C1 segment of cervical spinal cord (tissue), 14 donors: ENCODE measurements around the gene SPATA7.

ENCODE experiments used
- DNase-seq, 14 donors: peaks; one replicate each; lab custom pipeline; 2025; lab: John Stamatoyannopoulos, UW

SPATA7 gene

DNA sequence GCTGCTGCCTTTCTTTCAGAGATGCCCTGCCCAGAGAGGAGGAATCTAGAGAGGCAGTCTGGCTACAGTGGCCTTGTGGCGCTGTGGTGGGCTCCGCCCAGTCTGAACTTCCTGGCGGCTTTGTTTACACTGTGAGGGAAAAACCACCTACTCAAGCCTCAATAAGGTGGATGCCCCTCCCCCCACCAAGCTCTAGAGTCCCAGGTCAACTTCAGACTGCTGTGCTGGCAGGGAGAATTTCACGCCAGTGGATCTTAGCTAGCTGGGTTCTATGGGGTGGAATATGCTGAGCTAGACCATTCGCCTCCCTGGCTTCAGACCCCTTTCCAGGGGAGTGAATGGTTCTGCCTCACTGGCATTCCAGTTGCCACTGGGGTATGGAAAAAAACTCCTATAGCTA, 25.6 kb downstream of the SPATA7 start:
- DNase-seq = no peak

DNA sequence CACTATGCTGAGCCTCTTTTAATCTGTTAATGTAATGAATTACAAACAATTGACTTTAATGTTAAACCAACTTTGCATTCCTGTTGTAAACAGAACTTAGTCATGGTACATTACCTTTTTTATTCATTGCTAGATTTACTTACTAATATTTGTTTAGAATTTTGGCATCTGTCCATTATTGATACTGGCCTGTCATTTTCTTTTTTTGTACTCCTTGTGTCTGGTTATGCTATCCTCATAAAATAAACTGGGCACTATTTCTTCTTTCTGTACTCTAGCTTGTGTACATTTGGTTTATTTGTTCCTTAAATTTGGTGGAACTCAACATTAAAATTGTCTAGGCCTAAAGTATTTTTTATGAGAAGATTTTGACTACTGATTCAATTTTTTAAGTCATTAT, 32.1 kb downstream of the SPATA7 start:
- no peak for DNase-seq

DNA sequence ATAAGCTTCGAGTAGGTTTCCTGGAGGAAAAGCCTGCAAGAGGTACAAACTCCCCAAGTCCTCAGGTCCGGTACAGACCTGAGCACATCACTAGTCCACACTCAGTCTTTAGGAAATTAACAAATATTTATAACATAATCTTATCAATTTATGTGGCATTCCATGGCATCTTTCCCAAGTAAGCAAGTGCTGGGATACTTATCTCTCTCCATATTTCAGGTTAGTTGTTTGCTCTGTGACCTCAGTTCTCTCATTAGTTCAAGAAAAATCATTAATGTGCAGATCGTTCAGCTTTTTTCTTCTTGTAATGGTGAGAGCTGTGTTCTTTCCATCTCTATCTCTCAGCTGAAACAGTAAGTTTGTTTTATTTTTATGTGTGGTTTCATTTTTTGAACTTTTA, 34.7 kb downstream of the SPATA7 start:
- no peak for DNase-seq

DNA sequence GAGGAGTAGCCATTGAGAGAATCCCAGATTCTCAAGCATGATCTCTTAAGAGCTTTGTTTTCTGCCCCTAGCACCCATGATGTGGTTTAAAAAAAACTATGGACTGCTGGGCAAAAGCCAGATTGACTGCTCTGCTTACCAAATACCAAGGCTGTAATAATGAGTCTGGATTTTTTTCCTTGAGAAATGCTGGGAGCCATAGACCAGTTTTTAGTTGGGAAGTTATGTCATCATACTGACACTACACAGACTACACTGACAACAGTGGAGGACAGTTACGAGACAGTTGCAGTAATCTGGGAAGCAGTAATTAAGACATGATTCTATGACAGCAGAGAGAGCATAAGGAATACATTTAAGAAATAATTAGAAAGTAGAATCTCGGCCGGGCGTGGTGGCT, 35.8 kb downstream of the SPATA7 start:
- DNase-seq = no peak

DNA sequence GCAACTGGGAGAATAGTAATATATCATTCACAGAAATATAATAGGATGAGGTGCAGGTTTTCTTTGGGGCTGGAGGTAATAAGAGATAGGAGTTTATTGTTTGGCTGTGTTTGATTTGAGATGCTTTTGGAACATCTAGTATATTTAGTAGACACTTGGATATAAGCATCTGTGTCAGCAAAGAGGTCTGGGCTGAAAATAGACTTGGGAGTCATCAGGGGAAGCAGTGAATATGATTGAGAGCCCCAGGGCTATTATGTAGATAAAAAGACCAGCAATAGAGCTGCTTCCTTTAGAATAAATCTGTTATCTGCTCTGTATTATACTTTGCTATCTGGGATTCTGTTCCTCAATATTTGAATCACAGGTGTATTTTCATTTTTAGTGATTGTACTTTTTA, 36.6 kb downstream of the SPATA7 start:
- DNase-seq = no peak

DNA sequence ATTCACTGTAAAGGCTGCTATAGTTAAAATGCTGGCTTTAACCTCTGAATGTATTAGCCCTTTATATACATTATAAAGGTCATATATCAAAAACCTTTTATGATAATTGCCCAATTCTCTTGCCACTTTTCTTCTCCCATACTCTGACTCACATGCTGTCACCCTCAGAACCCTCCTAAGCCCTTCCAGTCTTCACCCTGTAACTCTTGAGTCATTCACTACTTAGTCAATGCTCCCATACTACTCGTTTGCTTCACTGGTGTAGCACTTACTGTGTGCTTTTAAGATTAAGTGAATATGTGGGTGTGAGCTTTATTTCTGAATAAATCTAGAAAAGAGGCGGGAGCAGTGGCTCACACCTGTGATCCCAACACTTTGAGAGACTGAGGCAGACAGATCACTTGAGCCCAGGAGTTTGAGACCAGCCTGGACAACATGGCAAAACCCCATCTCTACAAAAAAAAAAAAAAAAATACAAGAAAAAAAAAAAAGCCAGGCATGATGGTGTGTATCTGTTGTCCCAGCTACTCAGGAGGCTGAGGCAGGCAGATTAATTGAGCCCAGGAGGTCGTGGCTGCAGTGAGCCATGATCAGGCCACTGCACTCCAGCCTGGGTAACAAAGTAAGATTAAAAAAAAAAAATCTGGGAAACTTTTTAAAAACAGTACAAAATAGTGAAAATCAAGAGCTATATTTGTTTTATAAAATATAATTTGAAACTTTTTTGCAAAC, 37.6 kb downstream of the SPATA7 start:
- no peak for DNase-seq

DNA sequence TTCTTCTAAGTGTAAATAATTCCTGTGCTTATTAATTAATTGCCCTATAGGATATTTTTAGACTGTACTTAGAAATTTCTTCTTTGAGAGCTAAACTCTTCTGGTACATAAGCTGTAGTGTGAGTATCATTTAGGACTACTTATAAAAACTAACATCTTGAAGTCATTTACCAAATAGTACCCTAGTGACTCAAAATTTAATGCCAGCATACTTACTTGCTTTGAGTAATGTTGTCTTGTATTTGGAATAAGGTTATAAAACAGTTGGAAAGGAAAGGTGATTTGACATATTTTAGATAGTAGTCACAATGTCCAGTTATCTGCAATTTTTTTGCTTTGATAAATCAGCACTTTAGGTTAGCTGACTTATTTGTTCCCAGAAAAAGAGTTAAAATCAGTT, 39.1 kb downstream of the SPATA7 start:
- DNase-seq = no peak

DNA sequence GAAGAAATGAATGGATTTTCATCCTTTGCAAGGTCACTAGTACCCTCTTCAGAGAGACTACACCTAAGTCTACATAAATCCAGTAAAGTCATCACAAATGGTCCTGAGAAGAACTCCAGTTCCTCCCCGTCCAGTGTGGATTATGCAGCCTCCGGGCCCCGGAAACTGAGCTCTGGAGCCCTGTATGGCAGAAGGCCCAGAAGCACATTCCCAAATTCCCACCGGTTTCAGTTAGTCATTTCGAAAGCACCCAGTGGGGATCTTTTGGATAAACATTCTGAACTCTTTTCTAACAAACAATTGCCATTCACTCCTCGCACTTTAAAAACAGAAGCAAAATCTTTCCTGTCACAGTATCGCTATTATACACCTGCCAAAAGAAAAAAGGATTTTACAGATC, 40.8 kb downstream of the SPATA7 start:
- no peak for DNase-seq

DNA sequence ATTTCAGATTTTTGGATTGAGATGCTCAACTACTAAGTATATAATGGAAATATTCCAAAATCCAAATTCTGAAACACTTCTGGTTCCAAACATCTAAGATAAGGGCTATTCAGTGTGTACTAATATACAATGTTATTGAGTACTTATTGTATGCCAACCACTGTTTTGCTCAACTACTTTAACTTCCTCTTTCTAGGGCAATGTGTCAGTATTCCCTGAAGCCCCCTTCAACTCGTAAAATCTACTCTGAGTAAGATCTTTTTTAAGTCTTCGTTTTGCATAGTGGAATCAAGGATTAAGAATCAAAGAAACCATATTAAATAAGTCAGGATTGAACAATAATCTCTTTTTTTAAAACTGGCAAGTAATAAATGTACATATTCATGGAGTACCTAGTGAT, 45.5 kb downstream of the SPATA7 start:
- DNase-seq = no peak

DNA sequence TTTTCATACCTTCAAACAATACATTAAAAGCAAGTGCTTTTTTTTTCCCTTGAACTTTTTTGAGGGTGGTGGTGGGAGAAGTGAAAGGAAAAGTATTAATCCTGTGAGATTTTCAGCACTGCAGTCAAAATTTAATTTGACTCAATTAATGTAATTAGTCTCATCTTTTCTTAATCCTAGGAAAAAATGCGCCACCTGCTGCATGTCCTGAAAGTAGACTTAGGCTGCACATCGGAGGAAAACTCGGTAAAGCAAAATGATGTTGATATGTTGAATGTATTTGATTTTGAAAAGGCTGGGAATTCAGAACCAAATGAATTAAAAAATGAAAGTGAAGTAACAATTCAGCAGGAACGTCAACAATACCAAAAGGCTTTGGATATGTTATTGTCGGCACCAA, 52.2 kb downstream of the SPATA7 start:
- no peak for DNase-seq

DNA sequence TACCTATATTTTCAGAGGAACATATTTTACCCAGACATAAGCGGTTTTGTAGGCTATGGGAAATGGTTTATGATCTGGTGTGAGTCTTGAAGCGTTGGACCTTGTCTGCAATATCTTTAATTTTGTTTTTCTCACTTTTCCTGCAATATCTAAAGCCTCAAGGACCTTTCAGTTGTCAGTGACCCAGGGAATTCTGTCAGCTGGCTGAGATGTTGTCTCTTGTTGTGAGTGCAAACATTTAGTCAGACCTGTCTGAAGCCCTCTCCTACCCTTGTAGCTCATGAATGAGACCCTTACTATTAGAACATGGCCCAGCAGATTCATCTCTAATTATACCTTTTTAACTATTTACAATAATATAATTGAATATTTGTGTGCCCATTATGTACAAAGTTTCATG, 53.6 kb downstream of the SPATA7 start:
- no peak for DNase-seq

DNA sequence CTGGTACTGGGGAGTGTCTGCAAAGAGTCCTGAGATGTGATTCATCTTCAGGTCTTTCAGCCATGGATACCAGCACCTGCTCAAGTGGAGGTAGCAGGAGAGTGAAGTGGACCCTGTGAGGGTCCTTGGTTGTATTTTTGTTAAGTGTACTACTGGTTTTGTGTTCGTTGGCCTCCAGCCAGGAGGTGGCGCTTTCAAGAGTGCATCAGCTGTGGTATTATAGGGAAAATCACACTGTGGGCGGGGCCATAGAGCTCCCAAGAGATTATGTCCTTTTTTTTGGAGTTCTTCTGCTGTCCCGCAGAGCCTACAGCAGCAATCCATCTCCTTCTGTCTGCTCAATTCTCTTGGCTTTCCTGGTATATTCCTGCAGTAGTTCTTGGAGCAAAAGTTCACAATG, 66.8 kb downstream of the SPATA7 start:
- no peak for DNase-seq

DNA sequence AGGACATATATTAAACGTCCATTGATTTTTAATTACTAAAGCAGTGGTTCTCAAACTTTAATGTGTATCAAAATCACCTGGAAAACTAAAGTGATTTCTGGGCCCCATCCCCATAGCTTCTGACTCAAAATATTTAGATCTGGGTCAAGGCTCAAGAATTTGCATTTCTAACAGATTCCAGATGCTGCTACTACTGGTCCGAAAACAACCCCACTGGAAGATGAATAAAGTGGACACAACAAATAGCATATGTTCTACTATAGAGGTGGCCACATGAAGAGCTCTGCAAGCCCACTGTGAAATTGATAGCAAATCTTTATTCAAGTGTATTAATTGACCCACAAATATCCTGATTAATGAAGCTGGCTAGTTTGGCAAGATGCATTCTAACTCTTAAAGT, 69.4 kb downstream of the SPATA7 start:
- no peak for DNase-seq

DNA sequence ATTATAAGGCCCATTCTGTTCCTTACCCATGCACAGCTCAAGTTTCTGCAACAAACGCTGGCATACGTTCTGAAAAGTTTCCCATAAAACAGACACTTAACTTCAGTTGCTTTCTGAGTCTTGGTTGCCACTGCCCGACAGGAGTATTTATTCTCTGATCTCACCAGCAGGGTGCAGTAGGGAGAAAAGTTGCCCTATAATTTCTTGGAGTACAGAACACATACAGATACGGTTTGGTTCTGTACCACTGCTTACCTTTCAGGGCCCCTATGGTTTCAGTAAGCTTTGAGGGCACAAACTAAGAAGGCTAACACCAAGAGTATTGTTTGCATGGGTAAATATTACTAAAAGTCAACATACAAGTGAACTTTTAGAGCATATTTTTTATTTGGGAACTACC, 77.9 kb downstream of the SPATA7 start:
- no peak for DNase-seq

DNA sequence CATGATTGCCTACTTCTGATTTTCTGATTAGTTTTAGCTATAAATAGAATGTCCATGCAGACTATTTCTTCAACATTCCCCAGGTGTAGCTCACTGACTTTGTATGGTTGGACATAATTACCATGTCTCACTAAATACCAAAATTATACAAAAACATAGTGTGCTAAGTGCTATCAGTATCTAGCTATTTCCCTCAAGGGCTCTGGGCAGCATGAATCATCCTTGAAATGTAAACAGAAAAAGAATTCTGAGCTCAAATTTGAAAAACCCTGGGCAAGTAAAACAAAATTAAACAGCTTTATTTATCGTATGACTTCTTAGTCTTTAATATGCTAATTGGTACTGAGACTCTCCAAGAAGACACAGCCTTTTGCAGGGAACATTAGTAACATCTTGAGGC, 82.9 kb downstream of the SPATA7 start:
- no peak for DNase-seq

DNA sequence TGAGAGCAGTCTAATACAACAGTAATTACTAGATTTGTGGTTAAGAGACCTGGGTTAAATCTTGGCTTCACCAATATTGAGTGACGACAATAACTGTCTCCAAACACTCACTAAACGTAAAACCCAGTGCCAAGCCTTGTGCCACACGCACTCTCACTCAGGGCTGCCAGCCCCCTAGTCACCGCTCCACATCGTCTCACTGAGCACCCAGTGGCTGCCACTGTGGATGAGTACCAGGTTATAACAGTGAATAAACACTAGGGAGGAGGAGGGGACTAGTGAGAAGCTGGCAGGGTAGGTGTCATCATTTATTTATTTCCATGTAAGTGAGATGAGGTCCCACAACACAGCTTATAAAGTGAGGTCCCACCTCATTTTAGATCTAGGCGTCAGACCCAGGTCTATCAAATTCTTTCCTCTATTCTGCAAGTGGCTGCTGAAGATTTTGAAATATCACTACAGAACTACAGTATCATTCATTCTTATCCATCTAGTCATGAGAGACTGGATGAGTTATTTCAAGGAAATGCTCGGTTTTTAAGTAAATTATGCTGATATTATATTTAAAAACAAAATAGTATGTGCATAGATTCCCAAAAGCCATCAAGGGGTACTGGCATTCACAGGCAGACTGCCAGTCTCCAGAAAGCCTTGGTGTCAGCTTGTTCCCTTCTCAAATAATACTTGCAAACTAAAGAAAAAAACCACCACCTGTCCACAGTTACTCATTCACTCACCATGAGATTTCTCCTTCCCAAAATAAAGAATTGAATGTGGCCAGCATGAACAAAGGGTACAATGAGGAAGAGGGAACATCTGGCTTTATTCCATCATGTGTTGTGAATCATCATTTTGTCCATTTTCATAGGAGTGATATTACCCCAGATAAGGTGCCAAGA, 85.3 kb downstream of the SPATA7 start:
- no peak for DNase-seq

DNA sequence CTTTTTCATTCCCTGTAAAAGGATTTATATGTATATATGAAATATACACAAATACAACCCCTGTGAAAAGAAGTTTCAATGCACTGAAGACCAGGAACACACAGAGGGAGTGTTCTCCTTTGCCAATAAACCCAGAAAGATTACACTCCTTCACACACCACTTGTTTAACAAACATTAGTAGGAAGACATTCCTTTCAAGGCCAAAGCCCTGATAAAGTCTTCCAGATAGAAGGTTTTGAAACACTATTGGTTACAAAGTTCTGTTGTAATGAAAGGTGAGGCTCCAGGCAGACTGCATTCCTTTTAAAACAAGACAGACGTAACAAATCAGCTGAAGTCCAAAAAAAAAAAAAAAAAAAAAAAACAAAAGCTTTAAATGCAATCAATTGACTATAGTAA, 88.3 kb downstream of the SPATA7 start:
- no peak for DNase-seq

DNA sequence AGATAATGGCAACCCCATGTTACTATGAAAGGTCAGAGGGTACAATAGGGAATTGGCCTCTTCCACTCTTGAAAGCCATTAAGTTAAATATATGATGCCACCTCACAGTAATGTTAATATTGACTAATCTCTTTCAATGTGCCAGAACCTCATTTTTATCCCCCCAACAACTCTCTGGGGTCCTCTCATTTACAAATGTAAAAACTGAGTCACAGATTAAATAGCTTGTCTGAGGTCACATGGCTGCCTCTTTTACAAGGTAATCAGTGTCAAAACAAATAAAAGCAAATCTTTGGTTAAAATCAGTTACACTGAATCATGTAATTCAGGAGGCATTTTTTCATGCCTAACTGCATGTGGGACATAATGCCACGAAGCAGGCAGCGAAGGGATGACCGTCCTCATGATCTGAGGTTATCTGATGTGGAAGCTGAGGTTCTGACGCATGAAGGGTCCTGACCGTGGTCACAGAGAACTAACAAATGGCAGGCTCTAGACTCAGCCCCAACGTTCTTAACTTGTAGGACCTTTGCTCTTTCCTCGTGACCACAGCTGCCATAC, 90.8 kb downstream of the SPATA7 start:
- no peak for DNase-seq

DNA sequence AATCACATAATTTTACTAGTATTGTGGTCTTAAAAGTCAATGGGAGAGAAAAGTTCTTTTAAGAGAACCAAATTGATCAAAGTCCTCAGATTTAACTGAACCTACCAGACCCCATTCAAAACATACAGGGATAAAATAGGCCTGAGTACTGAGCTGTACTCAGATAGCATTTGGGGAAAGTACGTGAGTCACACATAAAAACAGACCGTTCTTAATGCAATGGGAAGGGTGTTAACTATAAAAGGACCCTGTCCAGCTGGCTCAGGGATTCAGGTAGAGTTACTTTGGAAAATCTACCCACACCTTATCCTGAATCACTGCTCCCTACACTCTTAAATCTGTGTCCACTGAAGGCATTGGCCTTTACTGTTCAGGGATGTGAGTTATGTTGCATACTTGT, 91.4 kb downstream of the SPATA7 start:
- DNase-seq = no peak

DNA sequence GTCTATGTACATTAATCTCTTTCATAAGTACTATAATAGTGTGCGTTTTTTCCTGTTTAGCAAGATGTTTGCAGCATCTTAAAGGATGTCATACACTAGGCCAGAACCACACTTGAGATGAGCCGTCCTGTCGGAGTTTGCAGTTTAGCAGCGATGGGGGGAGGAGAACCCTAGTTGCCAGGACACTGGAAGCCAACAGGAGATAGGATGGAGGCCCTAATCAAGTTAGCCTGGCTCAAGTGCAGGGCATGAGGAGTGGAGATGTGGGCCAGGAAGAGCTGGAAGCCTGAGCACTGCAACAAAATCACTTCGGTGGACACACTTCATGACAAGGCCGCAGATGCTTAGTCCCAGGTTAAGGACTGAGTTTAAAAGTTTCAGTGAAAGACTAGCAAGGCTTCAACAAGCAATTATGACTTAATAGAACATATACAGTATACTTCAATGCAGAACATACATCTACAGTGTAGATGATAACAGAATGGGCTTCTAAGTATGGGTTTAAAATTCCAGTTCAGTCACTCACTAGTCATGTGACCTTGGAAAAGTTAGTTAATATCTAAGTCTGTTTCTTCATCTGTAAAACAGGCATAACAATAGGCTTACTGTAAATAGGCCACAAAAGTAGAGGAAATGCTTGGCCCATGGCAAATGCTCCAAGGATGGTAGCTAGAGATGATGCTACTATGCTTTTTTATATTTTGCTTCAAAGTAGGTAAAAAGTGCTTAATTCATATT, 92.2 kb downstream of the SPATA7 start:
- DNase-seq = no peak

DNA sequence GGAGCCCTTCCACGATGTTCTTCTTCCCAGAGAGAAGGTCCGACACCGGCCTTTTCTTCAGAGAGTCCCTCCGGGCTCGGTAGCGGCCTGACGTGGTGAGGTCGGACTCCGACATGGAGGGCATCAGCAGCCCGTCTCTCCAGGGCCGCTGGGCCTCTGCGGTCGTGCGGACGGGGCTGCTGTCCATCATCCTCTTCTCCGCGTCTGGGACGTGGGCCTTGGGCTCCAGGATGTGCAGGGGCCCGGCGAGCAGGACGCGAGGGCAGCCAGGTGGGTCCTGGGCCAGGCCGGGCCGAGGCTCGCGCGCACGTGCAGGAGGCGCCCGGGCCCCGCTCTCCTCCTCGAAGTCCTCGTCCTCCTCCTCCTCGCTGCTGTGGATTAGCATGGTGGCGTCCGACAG, 93.5 kb downstream of the SPATA7 start:
- DNase-seq = no peak

DNA sequence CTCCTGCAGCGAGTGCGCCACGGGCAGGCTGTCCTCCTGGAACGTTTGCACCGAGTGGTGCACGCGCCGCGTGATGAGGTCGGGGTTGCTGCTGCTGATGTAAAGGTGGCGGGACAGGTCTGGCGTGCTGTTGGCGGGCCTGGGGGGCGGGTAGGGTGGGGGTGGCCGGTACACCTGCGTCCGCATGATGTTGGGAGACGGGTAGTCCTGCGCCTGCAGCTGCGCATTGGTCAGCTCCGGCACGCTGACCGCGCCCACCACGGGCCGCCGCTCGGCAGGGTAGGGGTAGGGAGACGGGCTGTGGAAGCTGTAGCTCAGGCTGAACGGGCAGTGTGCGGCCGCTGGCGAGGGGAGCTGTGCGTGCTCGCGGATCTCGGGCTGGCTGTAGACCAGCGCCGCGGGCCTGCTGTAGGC, 94.1 kb downstream of the SPATA7 start:
- DNase-seq = no peak
